SK-N-SH treated with all-trans-retinoic acid at 6 μM for 48 hours (cell line): Measurements from ENCODE around the gene APOL3.
"Not testable (repeated sequence)": the region's sequence is repeated elsewhere in the genome, so short reads cannot be mapped to it uniquely, and the experiment has no call there.

ENCODE experiments used
- CSDC2 ChIP-seq: fragments of 250-450 bp; sonication (Bioruptor Pico); IDR thresholded peaks from 2 replicates; pipeline ENCODE4 v1.5.0; 2020; ENCODE audit warnings: mild to moderate bottlenecking, moderate library complexity
- ESRRG ChIP-seq: fragments of 250-450 bp; sonication (Bioruptor Pico); IDR thresholded peaks from 2 replicates; pipeline ENCODE4 v1.6.1; 2021; ENCODE audit warnings: mild to moderate bottlenecking
- GLIS3 ChIP-seq: fragments of 250-450 bp; sonication (Bioruptor Pico); IDR thresholded peaks from 2 replicates; pipeline ENCODE4 v1.5.0; 2020; ENCODE audit warnings: mild to moderate bottlenecking, moderate library complexity
- SNAI2 ChIP-seq: fragments of 250-450 bp; sonication (Bioruptor Pico); IDR thresholded peaks from 2 replicates; pipeline ENCODE4 v1.5.0; 2020; ENCODE audit warnings: mild to moderate bottlenecking, moderate library complexity
- ZFP3 ChIP-seq: fragments of 250-450 bp; sonication (Bioruptor Pico); IDR thresholded peaks from 2 replicates; pipeline ENCODE4 v1.5.0; 2020; ENCODE audit warnings: mild to moderate bottlenecking, moderate library complexity
- ZFP30 ChIP-seq: fragments of 450-650 bp; formaldehyde crosslinking; IDR thresholded peaks from 2 replicates; pipeline ENCODE4 v1.5.0; 2022; ENCODE audit warnings: mild to moderate bottlenecking, moderate library complexity
- ZNF70 ChIP-seq: fragments of 450-650 bp; formaldehyde crosslinking; IDR thresholded peaks from 2 replicates; pipeline ENCODE4 v1.5.0; 2020; ENCODE audit warnings: mild to moderate bottlenecking, moderate library complexity
- TF ChIP-seq, protein P1 (sequence below): fragments of 250-450 bp; sonication (Bioruptor Pico); IDR thresholded peaks from 2 replicates; pipeline ENCODE4 v1.8.0; 2020; ENCODE audit warnings: mild to moderate bottlenecking, moderate library complexity, borderline replicate concordance
- TF ChIP-seq, protein P2 (sequence below): fragments of 250-450 bp; sonication (Bioruptor Pico); IDR thresholded peaks from 2 replicates; pipeline ENCODE4 v1.5.1; 2021; ENCODE audit warnings: mild to moderate bottlenecking, moderate library complexity

DNA sequence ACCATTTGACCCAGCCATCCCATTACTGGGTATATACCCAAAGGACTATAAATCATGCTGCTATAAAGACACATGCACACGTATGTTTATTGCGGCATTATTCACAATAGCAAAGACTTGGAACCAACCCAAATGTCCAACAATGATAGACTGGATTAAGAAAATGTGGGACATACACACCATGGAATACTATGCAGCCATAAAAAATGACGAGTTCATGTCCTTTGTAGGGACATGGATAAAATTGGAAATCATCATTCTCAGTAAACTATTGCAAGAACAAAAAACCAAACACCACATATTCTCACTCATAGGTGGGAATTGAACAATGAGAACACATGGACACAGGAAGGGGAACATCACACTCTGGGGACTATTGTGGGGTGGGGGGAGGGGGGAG lies 69.8 kb downstream of the APOL3 start:
- TF ChIP-seq ZNF70 (CRISPR knock-in tag); ZFP3 (CRISPR knock-in tag); CSDC2 (CRISPR knock-in tag); ZFP30 (CRISPR knock-in tag); GLIS3 (CRISPR knock-in tag); SNAI2 (CRISPR knock-in tag); ESRRG: not testable (repeated sequence)
- TF ChIP-seq, protein P1, sequence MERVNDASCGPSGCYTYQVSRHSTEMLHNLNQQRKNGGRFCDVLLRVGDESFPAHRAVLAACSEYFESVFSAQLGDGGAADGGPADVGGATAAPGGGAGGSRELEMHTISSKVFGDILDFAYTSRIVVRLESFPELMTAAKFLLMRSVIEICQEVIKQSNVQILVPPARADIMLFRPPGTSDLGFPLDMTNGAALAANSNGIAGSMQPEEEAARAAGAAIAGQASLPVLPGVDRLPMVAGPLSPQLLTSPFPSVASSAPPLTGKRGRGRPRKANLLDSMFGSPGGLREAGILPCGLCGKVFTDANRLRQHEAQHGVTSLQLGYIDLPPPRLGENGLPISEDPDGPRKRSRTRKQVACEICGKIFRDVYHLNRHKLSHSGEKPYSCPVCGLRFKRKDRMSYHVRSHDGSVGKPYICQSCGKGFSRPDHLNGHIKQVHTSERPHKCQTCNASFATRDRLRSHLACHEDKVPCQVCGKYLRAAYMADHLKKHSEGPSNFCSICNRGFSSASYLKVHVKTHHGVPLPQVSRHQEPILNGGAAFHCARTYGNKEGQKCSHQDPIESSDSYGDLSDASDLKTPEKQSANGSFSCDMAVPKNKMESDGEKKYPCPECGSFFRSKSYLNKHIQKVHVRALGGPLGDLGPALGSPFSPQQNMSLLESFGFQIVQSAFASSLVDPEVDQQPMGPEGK (CRISPR knock-in tag), result not testable (repeated sequence)
- TF ChIP-seq, protein P2, sequence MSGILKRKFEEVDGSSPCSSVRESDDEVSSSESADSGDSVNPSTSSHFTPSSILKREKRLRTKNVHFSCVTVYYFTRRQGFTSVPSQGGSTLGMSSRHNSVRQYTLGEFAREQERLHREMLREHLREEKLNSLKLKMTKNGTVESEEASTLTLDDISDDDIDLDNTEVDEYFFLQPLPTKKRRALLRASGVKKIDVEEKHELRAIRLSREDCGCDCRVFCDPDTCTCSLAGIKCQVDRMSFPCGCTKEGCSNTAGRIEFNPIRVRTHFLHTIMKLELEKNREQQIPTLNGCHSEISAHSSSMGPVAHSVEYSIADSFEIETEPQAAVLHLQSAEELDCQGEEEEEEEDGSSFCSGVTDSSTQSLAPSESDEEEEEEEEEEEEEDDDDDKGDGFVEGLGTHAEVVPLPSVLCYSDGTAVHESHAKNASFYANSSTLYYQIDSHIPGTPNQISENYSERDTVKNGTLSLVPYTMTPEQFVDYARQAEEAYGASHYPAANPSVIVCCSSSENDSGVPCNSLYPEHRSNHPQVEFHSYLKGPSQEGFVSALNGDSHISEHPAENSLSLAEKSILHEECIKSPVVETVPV (CRISPR knock-in tag), result not testable (repeated sequence)
